OCI-LY7 (cell line): ENCODE data around the gene BBC3. TPM values are rescaled to one million over a fixed set of nuclear protein-coding genes. Genes with fewer than 3 reads are reported as not detected.

Experiments used
- BruUV-seq: library from RNA; stranded (reverse); fragments of 400-500 nt; replicated peaks from 2 replicates; lab custom pipeline; 2021; lab: Mats Ljungman, UMichigan
- CTCF ChIA-PET: fragments of 300-600 bp; sonication (Branson Sonifier 250); formaldehyde crosslinking; loops from one replicate; lab custom pipeline; 2022; ENCODE audit warnings: antibody characterized with exemption; ENCODE audit not compliant: unreplicated experiment; lab: Charles Lee
- POLR2A ChIA-PET: fragments of 300-600 bp; sonication (Branson Sonifier 250); formaldehyde crosslinking; loops from one replicate; lab custom pipeline; 2022; ENCODE audit warnings: antibody characterized with exemption; lab: Charles Lee
- DNase-seq: peaks from one replicate; pipeline ENCODE4 v3.0.0-alpha.2; 2015; ENCODE audit warnings: low spot score
- H2AFZ ChIP-seq: fragments of 200-600 bp; sonication (generic), shearing (Covaris generic); 2 replicates; pipeline ENCODE4 v1.6.1; 2014; ENCODE audit warnings: mild to moderate bottlenecking, antibody characterized with exemption, low read length, moderate library complexity
- H3K27ac ChIP-seq: fragments of 200-600 bp; sonication (generic); 2 replicates; pipeline ENCODE4 v1.5.1; 2014; ENCODE audit warnings: mixed run types, low read depth, mild to moderate bottlenecking, moderate library complexity, low read length, inconsistent platforms; ENCODE audit not compliant: poor library complexity, severe bottlenecking
- H3K36me3 ChIP-seq: fragments of 200-600 bp; sonication (generic); 2 replicates; pipeline ENCODE4 v1.6.1; 2014; ENCODE audit warnings: mild to moderate bottlenecking, antibody characterized with exemption, low read length, moderate library complexity, mixed read lengths; ENCODE audit not compliant: insufficient read depth
- H3K4me1 ChIP-seq: fragments of 200-600 bp; sonication (generic); 2 replicates; pipeline ENCODE4 v1.5.1; 2014; ENCODE audit warnings: mild to moderate bottlenecking, low read length; ENCODE audit not compliant: insufficient read depth, poor library complexity, severe bottlenecking
- H3K4me2 ChIP-seq: fragments of 200-600 bp; sonication (generic); 2 replicates; pipeline ENCODE4 v1.6.1; 2014; ENCODE audit warnings: mild to moderate bottlenecking, low read length
- H3K4me3 ChIP-seq: fragments of 200-600 bp; sonication (generic); 2 replicates; pipeline ENCODE4 v1.5.1; 2014; ENCODE audit warnings: mild to moderate bottlenecking, low read depth, low read length; ENCODE audit not compliant: poor library complexity, severe bottlenecking
- H3K79me2 ChIP-seq: fragments of 200-600 bp; sonication (generic); 2 replicates; pipeline ENCODE4 v1.6.1; 2016; ENCODE audit warnings: low read depth, mild to moderate bottlenecking, low read length, moderate library complexity, mixed read lengths; ENCODE audit not compliant: insufficient read depth
- H3K9me2 ChIP-seq: fragments of 200-600 bp; sonication (generic); 2 replicates; pipeline ENCODE4 v1.6.1; 2016; ENCODE audit warnings: mild to moderate bottlenecking, low read length, mixed read lengths; ENCODE audit not compliant: insufficient read depth
- H3K9me3 ChIP-seq: fragments of 200-600 bp; sonication (generic); 2 replicates; pipeline ENCODE4 v1.6.1; 2014; ENCODE audit warnings: mild to moderate bottlenecking, mixed run types, low read length, mixed read lengths
- H4K20me1 ChIP-seq: fragments of 200-600 bp; sonication (generic); 2 replicates; pipeline ENCODE4 v1.6.1; 2014; ENCODE audit warnings: mild to moderate bottlenecking, antibody characterized with exemption, low read length, moderate library complexity, mixed read lengths; ENCODE audit not compliant: insufficient read depth
- CTCF ChIP-seq: fragments of 200-600 bp; sonication (generic); conservative IDR thresholded peaks from 2 replicates; pipeline ENCODE4 v1.5.1; 2014; ENCODE audit warnings: mild to moderate bottlenecking, antibody characterized with exemption, low read length, moderate library complexity, mixed read lengths
- EZH2phosphoT487 ChIP-seq: fragments of 200-600 bp; sonication (generic); IDR thresholded peaks from 2 replicates; pipeline ENCODE4 v1.6.1; 2018; ENCODE audit warnings: low read depth, borderline replicate concordance, mild to moderate bottlenecking, mixed run types, antibody characterized with exemption, low read length, moderate library complexity, mixed read lengths
- intact Hi-C: fragments of 100-400 bp; cut with micrococcal nuclease; formaldehyde crosslinking; loops from one replicate; pipeline ENCODE4 v1.10.0; 2022; ENCODE audit not compliant: unreplicated experiment
- total RNA-seq, 2 experiments: library from RNA; depleted of rRNA in 1 of 2; stranded (reverse); fragments of >200 nt in 1 of 2; shearing (Covaris generic) in 1 of 2; gene quantifications; 2 replicates each; pipeline ENCODE4 v1.2.3, GENCODE V29; 2014 to 2022

Gene BBC3
- total RNA-seq, 2 experiments from 2014 or later = 8.9 to 10.5 TPM

- H3K79me2 ChIP-seq = no peaks in the 10 kb centered on the region
- peak overlapping the region; percentile 84 for H3K27ac ChIP-seq
- H2AFZ ChIP-seq = peak overlapping the region; percentile 47
- BruUV-seq = no TSS peak
- H3K4me1 ChIP-seq = peaks cover 20% of the 10 kb centered on the region
- TF ChIP-seq EZH2phosphoT487 = no peak
- no peak for TF ChIP-seq CTCF
- POLR2A ChIA-PET = no interaction called here
- peaks cover 27% of the 10 kb centered on the region; the same call in 1 of the 2 replicates for H3K36me3 ChIP-seq
- DNase-seq = no peak
- CTCF ChIA-PET = no interaction called here
- intact Hi-C loops = no loop called here
- H3K4me2 ChIP-seq = peak overlapping the region; percentile 92
- H4K20me1 ChIP-seq = no peaks in the 10 kb centered on the region
- H3K9me2 ChIP-seq = no peaks in the 10 kb centered on the region
- no peaks in the 10 kb centered on the region for H3K9me3 ChIP-seq
- H3K4me3 ChIP-seq = peak overlapping the region; percentile 81
Measured at GRCh38 chr19:47272448-47273312, 41.7 kb upstream of the BBC3 start.

GRCh38 chr19:47271949-47272348 is 41.0 kb upstream of the BBC3 start:
- Histone ChIP-seq H3K79me2 (no peaks in the 10 kb centered on the region), H3K9me2 (no peaks in the 10 kb centered on the region), H3K4me1 (peaks cover 16% of the 10 kb centered on the region), H3K36me3 (peaks cover 34% of the 10 kb centered on the region), H4K20me1 (no peaks in the 10 kb centered on the region), H2AFZ (no peak overlapping the region), H3K4me2 (no peak overlapping the region), H3K4me3 (no peak overlapping the region), H3K9me3 (no peaks in the 10 kb centered on the region), H3K27ac (no peak overlapping the region)
- intact Hi-C loops = no loop called here
- DNase-seq = no peak
- ChIA-PET CTCF (no interaction called here), POLR2A (no interaction called here)
- TF ChIP-seq CTCF = no peak
- no TSS peak for BruUV-seq

GRCh38 chr19:47270408-47270807 is 39.4 kb upstream of the BBC3 start:
- no peak for TF ChIP-seq CTCF
- TF ChIP-seq EZH2phosphoT487 = no peak

More at GRCh38 chr19:47270408-47270807, 39.4 kb upstream of the BBC3 start:
- Histone ChIP-seq H3K4me2 (no peak overlapping the region), H2AFZ (no peak overlapping the region), H3K4me1 (peaks cover 12% of the 10 kb centered on the region), H3K27ac (no peak overlapping the region), H3K4me3 (no peak overlapping the region), H3K9me2 (no peaks in the 10 kb centered on the region), H4K20me1 (no peaks in the 10 kb centered on the region), H3K9me3 (no peaks in the 10 kb centered on the region), H3K36me3 (peaks cover 41% of the 10 kb centered on the region), H3K79me2 (no peaks in the 10 kb centered on the region)
- intact Hi-C loops = no loop called here
- ChIA-PET POLR2A (no interaction called here), CTCF (no interaction called here)
- no TSS peak for BruUV-seq
- DNase-seq = no peak
